ENCODE data around the gene ITGA2B. TPM values are rescaled to one million over a fixed set of nuclear protein-coding genes. Genes with fewer than 3 reads are reported as not detected.

ITGA2B gene
- total and polyA plus RNA-seq, 7 experiments from 2014 or later, result 0.43 to 19.7 (median 0.67) TPM; not detected in 2

DNA sequence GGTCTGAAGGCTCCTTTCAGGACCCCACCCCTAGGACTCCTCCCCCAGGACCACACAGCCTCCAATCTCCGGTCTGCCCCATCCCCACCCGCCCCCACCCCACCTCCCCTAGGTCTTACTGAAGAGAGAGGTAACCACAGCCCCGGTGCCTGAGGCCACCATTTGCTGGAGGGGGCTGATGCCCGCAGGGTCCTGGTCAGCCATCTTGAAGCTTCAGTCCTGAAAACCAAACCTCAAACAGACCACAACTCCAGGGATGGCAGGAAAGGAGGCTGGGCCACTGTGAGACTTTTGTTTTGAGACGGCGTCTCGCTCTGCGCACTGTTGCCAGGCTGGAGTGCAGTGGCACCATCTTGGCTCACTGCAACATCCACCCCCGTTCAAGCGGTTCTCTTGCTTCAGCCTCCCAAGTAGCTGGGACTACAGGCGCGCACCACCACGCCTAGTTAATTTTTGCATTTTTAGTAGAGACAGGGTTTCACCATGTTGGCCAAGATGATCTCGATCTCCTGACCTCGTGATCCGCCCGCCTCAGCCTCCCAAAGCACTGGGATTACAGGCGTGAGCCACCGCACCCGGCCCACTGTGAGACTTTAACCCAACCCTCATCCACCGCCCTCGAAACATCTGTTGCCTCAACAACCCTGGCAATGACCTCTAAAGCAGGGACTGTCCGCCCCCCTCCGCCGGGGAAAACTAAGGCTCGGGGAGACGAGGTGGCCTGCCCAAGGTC is 65.9 kb downstream of the ITGA2B start:
- H3K4me3 Mint-ChIP-seq, result peak overlapping the region; percentile 69 to 93 (median 82)
- H3K9me3 ChIP-seq (ENCODE audit: control insufficient read depth in 2 of 3, low read length in 3 of 3), result no peaks in the 10 kb centered on the region
- H3K36me3 ChIP-seq (ENCODE audit: control insufficient read depth in 2 of 3, insufficient read depth in 3 of 3, low read length in 3 of 3), result peaks cover 0 to 33% (median 0%) of the 10 kb centered on the region in 3 experiments
- ATAC-seq (no peak), DNase-seq (no peak)
- intact Hi-C loops (cut with micrococcal nuclease), result loop anchor here (1.0 to 10.0 kb wide), 5 partner anchors 15 to 841 kb away; partner anchors contain the start of genes HEXIM2 (in 1 of the 2), HROB (in 1 of the 2) and RUNDC3A (in 1 of the 2)
- peaks cover 13 to 17% of the 10 kb centered on the region in 2 donors for H3K4me1 ChIP-seq (ENCODE audit: control insufficient read depth in 2 of 2, insufficient read depth in 2 of 2, low read length in 2 of 2)
- peak overlapping the region; percentile 98 for H3K4me3 ChIP-seq (ENCODE audit: low read length)
- ChIA-PET CTCF (interaction anchor here (0.5 to 2.1 kb wide), 2 partner anchors 112 to 198 kb away, joined by 3 to 6 read pairs; no protein-coding TSS in a partner anchor), POLR2A (interaction anchor here (1.4 to 5.0 kb wide), 5 partner anchors 9 to 126 kb away, joined by 5 to 102 read pairs (median 31); partner anchors contain the start of gene UBTF)
- no peaks in the 10 kb centered on the region for H3K27me3 Mint-ChIP-seq
- H3K27me3 ChIP-seq (ENCODE audit: control insufficient read depth in 2 of 2, insufficient read depth in 2 of 2, low read length in 2 of 2), result no peaks in the 10 kb centered on the region
- H3K27ac ChIP-seq (ENCODE audit: low read depth, low read length), result peak overlapping the region; percentile 83
- H3K9me3 Mint-ChIP-seq, result no peaks in the 10 kb centered on the region
- peak overlapping the region in 4 of 9 donors; percentile 38 to 75 (median 66) for H3K27ac Mint-ChIP-seq
- H3K36me3 Mint-ChIP-seq, result peaks cover 0 to 11% (median 5%) of the 10 kb centered on the region in 5 donors
- H3K4me1 Mint-ChIP-seq, result peaks cover 0 to 38% (median 19%) of the 10 kb centered on the region in 7 donors

DNA sequence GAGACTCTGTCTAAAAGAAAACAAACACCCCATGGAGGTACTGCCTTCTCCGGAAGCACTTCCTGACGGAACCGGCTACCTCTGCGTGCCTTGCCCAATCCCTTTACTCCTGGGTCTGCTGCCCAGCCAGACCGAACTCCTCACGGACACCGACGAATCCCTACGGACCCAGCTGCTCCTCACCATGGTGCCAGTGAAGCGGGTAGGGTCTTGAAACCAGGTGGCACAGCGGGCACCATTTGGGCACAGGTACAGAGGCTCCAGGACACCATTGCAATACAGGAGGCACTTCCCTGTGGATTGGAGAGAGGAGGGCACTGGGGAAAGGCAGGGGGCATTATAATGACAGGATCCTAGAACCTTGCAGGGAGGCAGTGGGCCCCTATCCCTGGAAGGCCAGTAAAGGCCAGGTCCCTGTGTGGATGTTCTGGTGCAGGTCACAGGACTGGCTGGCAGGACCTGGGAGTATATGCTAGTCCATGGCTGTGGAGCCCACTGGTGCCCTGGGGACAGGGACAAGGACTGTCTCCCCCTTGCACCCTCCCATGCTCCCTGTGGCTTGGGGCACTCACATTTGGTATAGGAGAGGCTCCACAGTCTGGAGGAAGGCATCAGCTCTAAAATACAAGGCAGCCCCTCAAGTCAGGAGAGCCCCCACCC is 67.1 kb downstream of the ITGA2B start:
- H3K9me3 ChIP-seq (ENCODE audit: control insufficient read depth in 2 of 3, low read length in 3 of 3), result no peaks in the 10 kb centered on the region
- H3K27ac ChIP-seq (ENCODE audit: low read depth, low read length), result no peak overlapping the region
- intact Hi-C loops (cut with micrococcal nuclease), result loop anchor here in 1 of 2 donors (10.0 kb wide), 1 partner anchor 842 kb away; the partner anchor contains the start of gene HEXIM2
- ATAC-seq (no peak), DNase-seq (no peak)
- POLR2A ChIA-PET, result interaction anchor here (4.7 to 5.0 kb wide), 2 partner anchors 106 to 110 kb away, joined by 31 to 60 read pairs; no protein-coding TSS in a partner anchor
- peaks cover 13 to 17% of the 10 kb centered on the region in 2 donors for H3K4me1 ChIP-seq (ENCODE audit: control insufficient read depth in 2 of 2, insufficient read depth in 2 of 2, low read length in 2 of 2)
- Mint-ChIP-seq H3K27ac (peak overlapping the region in 2 of 9 donors; percentile 33 to 45), H3K9me3 (peaks cover 0 to under 1% (median 0%) of the 10 kb centered on the region in 11 donors), H3K4me3 (peak overlapping the region in 7 of 10 donors; percentile 10 to 93 (median 27)), H3K27me3 (peaks cover 3 to 4% (median 3%) of the 10 kb centered on the region in 5 donors), H3K4me1 (peaks cover 0 to 34% (median 16%) of the 10 kb centered on the region in 7 donors), H3K36me3 (peaks cover 0 to 14% (median 5%) of the 10 kb centered on the region in 5 donors)
- no peak overlapping the region for H3K4me3 ChIP-seq (ENCODE audit: low read length)
- no peaks in the 10 kb centered on the region for H3K27me3 ChIP-seq (ENCODE audit: control insufficient read depth in 2 of 2, insufficient read depth in 2 of 2, low read length in 2 of 2)
- CTCF ChIA-PET, result no interaction called here
- H3K36me3 ChIP-seq (ENCODE audit: control insufficient read depth in 2 of 3, insufficient read depth in 3 of 3, low read length in 3 of 3), result peaks cover 0 to 33% (median 0%) of the 10 kb centered on the region in 3 experiments

Other genes with a start within 250 kb of the ITGA2B start
- gene HROB, start 247.7 kb downstream of the ITGA2B start, total RNA-seq, result 10 to 100 TPM in 1 of 5 experiments, 1 to 10 TPM in 2, under 1 TPM in 2; 0.76 to 12.3 (median 2.1) TPM
- under 1 TPM; 0.26 to 0.48 TPM for gene HROB, start 247.7 kb downstream of the ITGA2B start, polyA plus RNA-seq
- under 1 TPM in 1 of 5 experiments, not detected in 4; 0.34 TPM for gene ASB16, start 218.9 kb downstream of the ITGA2B start, total RNA-seq
- gene ASB16, start 218.9 kb downstream of the ITGA2B start, polyA plus RNA-seq, result under 1 TPM in 1 of 2 donors, not detected in 1; 0.08 TPM
- 10 to 100 TPM; 34.9 to 56.0 (median 41.6) TPM for gene TMUB2, start 202.7 kb downstream of the ITGA2B start, total RNA-seq
- gene TMUB2, start 202.7 kb downstream of the ITGA2B start, polyA plus RNA-seq, result 10 to 100 TPM; 21.8 to 24.4 TPM
- 100 to 1,000 TPM in 4 of 5 experiments, 10 to 100 TPM in 1; 93.5 to 130 (median 124) TPM for gene ATXN7L3, start 189.8 kb downstream of the ITGA2B start, total RNA-seq
- gene ATXN7L3, start 189.8 kb downstream of the ITGA2B start, polyA plus RNA-seq, result 10 to 100 TPM; 10.5 to 18.1 TPM
- 100 to 1,000 TPM; 126 to 303 (median 175) TPM for gene UBTF, start 170.0 kb downstream of the ITGA2B start, total RNA-seq
- 10 to 100 TPM; 49.0 to 84.7 TPM for gene UBTF, start 170.0 kb downstream of the ITGA2B start, polyA plus RNA-seq
- gene SLC4A1, start 121.5 kb downstream of the ITGA2B start, total RNA-seq, result under 1 TPM in 1 of 5 experiments, not detected in 4; 0.15 TPM
- not detected for gene SLC4A1, start 121.5 kb downstream of the ITGA2B start, polyA plus RNA-seq
- gene RUNDC3A, start 81.0 kb downstream of the ITGA2B start, total RNA-seq, result under 1 TPM in 2 of 5 experiments, not detected in 3; 0.08 to 0.22 TPM
- not detected for gene RUNDC3A, start 81.0 kb downstream of the ITGA2B start, polyA plus RNA-seq
- gene SLC25A39, start 64.8 kb downstream of the ITGA2B start, total RNA-seq, result 100 to 1,000 TPM in 3 of 5 experiments, 10 to 100 TPM in 2; 75.4 to 107 (median 101) TPM
- 100 to 1,000 TPM; 122 to 155 TPM for gene SLC25A39, start 64.8 kb downstream of the ITGA2B start, polyA plus RNA-seq
- gene GRN, start 44.3 kb downstream of the ITGA2B start, total RNA-seq, result 100 to 1,000 TPM in 1 of 5 experiments, 10 to 100 TPM in 4; 49.5 to 374 (median 52.2) TPM
- 10 to 100 TPM; 52.2 to 58.7 TPM for gene GRN, start 44.3 kb downstream of the ITGA2B start, polyA plus RNA-seq
- under 1 TPM; 0.24 to 0.78 (median 0.39) TPM for gene FAM171A2, start 25.8 kb downstream of the ITGA2B start, total RNA-seq
- under 1 TPM; 0.11 to 0.16 TPM for gene FAM171A2, start 25.8 kb downstream of the ITGA2B start, polyA plus RNA-seq
- gene GPATCH8, start 113.8 kb upstream of the ITGA2B start, total RNA-seq, result 10 to 100 TPM; 45.0 to 88.5 (median 82.9) TPM
- 10 to 100 TPM; 40.2 to 59.1 TPM for gene GPATCH8, start 113.8 kb upstream of the ITGA2B start, polyA plus RNA-seq
- 1 to 10 TPM in 1 of 5 experiments, under 1 TPM in 2, not detected in 2; 0.16 to 1.7 (median 0.19) TPM for gene FZD2, start 167.8 kb upstream of the ITGA2B start, total RNA-seq
- gene FZD2, start 167.8 kb upstream of the ITGA2B start, polyA plus RNA-seq, result under 1 TPM in 1 of 2 donors, not detected in 1; 0.13 TPM